K562 (cell line): ENCODE data around the gene CCDC68. TPM values are rescaled to one million over a fixed set of nuclear protein-coding genes. Genes with fewer than 3 reads are reported as not detected.

ENCODE experiments used
- ATAC-seq: fragments of 200-7000 bp; cut with Tn5 transposase; 3 replicates; pipeline ENCODE4 v1.9.1; 2020; ENCODE audit warnings: moderate library complexity
- BruUV-seq: library from RNA; stranded (reverse); fragments of 400-500 nt; replicated peaks from 2 replicates; lab custom pipeline; 2021; lab: Mats Ljungman, UMichigan
- CTCF ChIA-PET: fragments of 300-600 bp; formaldehyde crosslinking; extraction: SDS; loops from one replicate; lab custom pipeline; 2021; ENCODE audit warnings: low intra/inter-chr PET ratio; lab: Yijun Ruan, JAX
- POLR2A ChIA-PET: fragments of 300-600, 350-650 bp; sonication (Branson Sonifier 250); formaldehyde crosslinking; extraction: SDS; loops from one replicate; lab custom pipeline; 2021; ENCODE audit warnings: antibody characterized with exemption, inconsistent platforms; lab: Yijun Ruan, JAX
- DNase-seq, 4 experiments: peaks; one replicate each; pipeline versions ENCODE4 v3.0.0 to v3.0.0-alpha.2; 2011 to 2018; ENCODE audit warnings: low spot score in 3 of 4, mixed read lengths in 3 of 4; ENCODE audit errors: extremely low read depth in 1 of 4
- FAIRE-seq: peaks from 2 replicates; lab custom pipeline; 2011; peaks lifted over from hg19 to GRCh38; lab: Jason Lieb, UNC
- H2AFZ ChIP-seq: 2 replicates; pipeline ENCODE4 v1.6.0; 2011; ENCODE audit warnings: low read depth, low read length, control low read depth, inconsistent platforms
- H3K27ac ChIP-seq: fragments of 200-600 bp; 3 replicates; pipeline ENCODE4 v1.8.0; 2011; ENCODE audit warnings: low read depth, mild to moderate bottlenecking, control low read depth, inconsistent platforms, low read length, moderate library complexity, mixed read lengths; ENCODE audit errors: extremely low read depth
- H3K27me3 ChIP-seq, 2 experiments: fragments of 300-600 bp in 1 of 2; 2 replicates in 1 of 2; 3 replicates in 1 of 2; pipeline versions ENCODE4 v1.6.0 to v1.8.0; 2011; ENCODE audit warnings: inconsistent platforms in 2 of 2, low read length in 2 of 2, mild to moderate bottlenecking in 1 of 2, mixed read lengths in 1 of 2, moderate library complexity in 1 of 2; ENCODE audit not compliant: control insufficient read depth in 2 of 2, insufficient read depth in 2 of 2
- H3K36me3 ChIP-seq: fragments of 300-600 bp; 3 replicates; pipeline ENCODE4 v1.8.0; 2011; ENCODE audit warnings: mild to moderate bottlenecking, low read length, inconsistent platforms; ENCODE audit not compliant: control insufficient read depth, insufficient read depth
- H3K4me1 ChIP-seq, 2 experiments: fragments of 200-600 bp in 1 of 2; replicated peaks in 1 of 2; 2 replicates in 1 of 2; 3 replicates in 1 of 2; pipeline versions ENCODE4 v1.5.1 to v1.8.0; 2011; ENCODE audit warnings: inconsistent platforms in 2 of 2, low read length in 2 of 2, mild to moderate bottlenecking in 1 of 2, mixed read lengths in 1 of 2, moderate library complexity in 1 of 2; ENCODE audit not compliant: control insufficient read depth in 2 of 2, insufficient read depth in 2 of 2
- H3K4me2 ChIP-seq: 2 replicates; pipeline ENCODE4 v1.6.1; 2011; ENCODE audit warnings: low read length, control low read depth, inconsistent platforms, mixed read lengths; ENCODE audit not compliant: insufficient read depth
- H3K4me3 ChIP-seq: fragments of 200-600 bp; sonication (generic), shearing (Covaris generic); 2 replicates; pipeline ENCODE4 v1.5.1; 2016; ENCODE audit warnings: control low read depth, inconsistent platforms
- H3K79me2 ChIP-seq: fragments of 200-600 bp; 3 replicates; pipeline ENCODE4 v1.8.0; 2011; ENCODE audit warnings: low read length, inconsistent platforms; ENCODE audit not compliant: control insufficient read depth, insufficient read depth
- H3K9ac ChIP-seq, 2 experiments: 2 replicates each; pipeline versions ENCODE4 v1.6.0 to v1.6.1; 2011; ENCODE audit warnings: low read depth in 2 of 2, low read length in 2 of 2, control low read depth in 1 of 2, inconsistent platforms in 1 of 2, mild to moderate bottlenecking in 1 of 2, mixed read lengths in 1 of 2; ENCODE audit not compliant: insufficient read depth in 1 of 2
- H3K9me1 ChIP-seq: one replicate; pipeline ENCODE4 v1.6.0; 2011; ENCODE audit warnings: inconsistent platforms, mild to moderate bottlenecking, low read length, moderate library complexity; ENCODE audit not compliant: control insufficient read depth, insufficient read depth
- H3K9me3 ChIP-seq: replicated peaks from 2 replicates; pipeline ENCODE4 v1.5.1; 2011; ENCODE audit warnings: low read depth, low read length, inconsistent platforms; ENCODE audit not compliant: control insufficient read depth, insufficient read depth
- H4K20me1 ChIP-seq: replicated peaks from 2 replicates; pipeline ENCODE4 v1.6.1; 2011; ENCODE audit warnings: low read length, inconsistent platforms, mixed read lengths; ENCODE audit not compliant: control insufficient read depth, insufficient read depth
- ATF1 ChIP-seq, 2 experiments: fragments of 450-650 bp in 1 of 2; IDR thresholded peaks; 2 replicates each; pipeline ENCODE4 v1.6.1; 2016; ENCODE audit warnings: missing compliant biosample characterization in 1 of 2, missing genetic modification characterization in 1 of 2
- BDP1 ChIP-seq: IDR thresholded peaks from 3 replicates; pipeline ENCODE4 v1.6.1; 2011; ENCODE audit not compliant: insufficient read length, insufficient read depth
- CREB5 ChIP-seq: fragments of 250-450 bp; sonication (Bioruptor Pico); IDR thresholded peaks from 2 replicates; pipeline ENCODE4 v1.5.0; 2020; ENCODE audit warnings: mild to moderate bottlenecking
- HINFP ChIP-seq: fragments of 450-650 bp; conservative IDR thresholded peaks from 2 replicates; pipeline ENCODE4 v1.6.1; 2016; ENCODE audit warnings: missing genetic modification characterization, low read depth, mild to moderate bottlenecking, control low read depth, missing compliant biosample characterization
- MBD2 ChIP-seq: sonication (generic); IDR thresholded peaks from 2 replicates; pipeline ENCODE4 v1.6.1; 2016; ENCODE audit warnings: low read depth, borderline replicate concordance
- XRCC5 ChIP-seq: fragments of 200-400 bp; formaldehyde crosslinking; IDR thresholded peaks from 2 replicates; pipeline ENCODE4 v1.6.1; 2017; ENCODE audit warnings: low read depth, mild to moderate bottlenecking, low read length
- ZNF408 ChIP-seq: fragments of 250-450 bp; sonication (Bioruptor Pico); IDR thresholded peaks from 2 replicates; pipeline ENCODE4 v1.4.0; 2020; ENCODE audit warnings: low read depth, mild to moderate bottlenecking, moderate library complexity
- ZNF551 ChIP-seq: fragments of 250-450 bp; sonication (Bioruptor Pico); IDR thresholded peaks from 2 replicates; pipeline ENCODE4 v1.5.0; 2021; ENCODE audit warnings: mild to moderate bottlenecking, moderate library complexity
- WGBS: fragments of 100-300 bp; shearing (Covaris generic); methylation state at CpG from one replicate; pipeline ENCODE4 v1.1.6; 2016; ENCODE audit warnings: low coverage, mixed read lengths; ENCODE audit not compliant: insufficient coverage; ENCODE audit errors: missing lambda C conversion rate; 5-methylcytosine and 5-hydroxymethylcytosine counted together
- in situ Hi-C: fragments of 300-500 bp; cut with MboI; formaldehyde crosslinking; loops from 4 replicates; pipeline ENCODE4 v1.15.0; 2018; ENCODE audit warnings: inconsistent platforms, mixed read lengths
- intact Hi-C: fragments of 100-400 bp; cut with micrococcal nuclease; formaldehyde crosslinking; loops from 2 replicates; pipeline ENCODE4 v1.14.2; 2022
- polyA plus RNA-seq, 8 experiments: library from polyadenylated mRNA; depleted of rRNA in 4 of 8; stranded (reverse) in 5 of 8; unstranded in 3 of 8; fragments of >200 nt; fragmentation: Nextera tagmentation in 2 of 8; fragmentation: Illumina TruSeq in 1 of 8; extraction: Ambion mirVana in 2 of 8; extraction: Trizol in 1 of 8; gene quantifications; 2 replicates each; pipeline versions ENCODE4 v1.2.1 to v1.2.3, GENCODE V29; 2011 to 2014; ENCODE audit warnings: inconsistent platforms in 1 of 8, missing spikeins in 1 of 8
- total RNA-seq, 7 experiments: library from RNA; depleted of rRNA in 6 of 7; stranded (reverse); fragments of >200 nt in 6 of 7; fragmentation: Illumina TruSeq in 2 of 7; extraction: Trizol in 2 of 7; gene quantifications; 2 replicates each; pipeline versions ENCODE4 v1.2.1 to v1.2.3, GENCODE V29; 2011 to 2021; ENCODE audit warnings: low replicate concordance in 1 of 7

The CCDC68 gene
- total and polyA plus RNA-seq, 9 of the 15 experiments (the other 6 are each of a cell fraction or from before 2014, with no cell fraction given) = 0.28 to 4.5 (median 1.4) TPM

GRCh38 chr18:54918060-54918459, 41.2 kb downstream of the CCDC68 start:
- no TSS peak for BruUV-seq
- intact Hi-C loops = no loop called here
- H3K4me2 ChIP-seq = no peak overlapping the region
- TF ChIP-seq ZNF551 (CRISPR knock-in tag) = no peak
- TF ChIP-seq XRCC5 = no peak
- no peak for TF ChIP-seq BDP1
- no peak for TF ChIP-seq ZNF408 (CRISPR knock-in tag)
- no peak for TF ChIP-seq CREB5
- no peak for TF ChIP-seq HINFP (tag)
- TF ChIP-seq MBD2 = no peak
- no peak for TF ChIP-seq ATF1 (CRISPR knock-in tag; IDR thresholded peaks at IDR 0.05)
- no peak for TF ChIP-seq ATF1 (tag; IDR thresholded peaks at IDR 0.05)
- TF ChIP-seq, all 486 proteins: peak for 0
- POLR2A ChIA-PET = no interaction called here
- H4K20me1 ChIP-seq = no peaks in the 10 kb centered on the region
- H3K27me3 ChIP-seq = no peaks in the 10 kb centered on the region
- H3K4me3 ChIP-seq = no peak overlapping the region
- no peaks in the 10 kb centered on the region for H3K36me3 ChIP-seq
- no peaks in the 10 kb centered on the region for H3K9me3 ChIP-seq
- H3K9ac ChIP-seq = no peak overlapping the region
- no peak overlapping the region for H3K27ac ChIP-seq
- no peaks in the 10 kb centered on the region for H3K4me1 ChIP-seq
- no peaks in the 10 kb centered on the region for H3K9me1 ChIP-seq
- in situ Hi-C loops = no loop called here
- FAIRE-seq (no peak), ATAC-seq (no peak), DNase-seq (no peak)
- no peaks in the 10 kb centered on the region for H3K79me2 ChIP-seq
- H2AFZ ChIP-seq = no peak overlapping the region
- WGBS = 48% methylated on average over 3 of the region's 4 CpGs
- CTCF ChIA-PET = no interaction called here
